ENCODE data around the gene DCXR.

The DCXR gene

DNA sequence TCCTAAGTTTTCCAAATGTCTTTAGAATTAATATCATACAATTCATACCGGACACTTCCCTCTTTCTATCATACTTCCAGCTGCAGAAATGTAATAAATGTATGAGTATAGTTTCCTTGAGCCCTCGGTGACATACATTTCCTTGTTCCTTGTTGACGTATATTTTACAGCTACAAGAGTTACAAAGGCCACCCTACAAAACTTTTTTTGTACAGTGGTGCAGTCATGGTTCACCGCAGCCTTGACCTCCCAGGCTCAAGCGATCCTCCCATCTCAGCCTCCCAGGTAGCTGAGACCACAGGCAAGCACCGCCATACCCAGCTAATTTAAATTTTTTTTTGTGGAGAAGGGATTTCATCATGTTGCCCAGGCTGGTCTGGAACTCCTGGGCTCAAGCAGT lies 35.3 kb upstream of the DCXR start:
- DNase-seq (ENCODE audit: low read depth): no peak

DNA sequence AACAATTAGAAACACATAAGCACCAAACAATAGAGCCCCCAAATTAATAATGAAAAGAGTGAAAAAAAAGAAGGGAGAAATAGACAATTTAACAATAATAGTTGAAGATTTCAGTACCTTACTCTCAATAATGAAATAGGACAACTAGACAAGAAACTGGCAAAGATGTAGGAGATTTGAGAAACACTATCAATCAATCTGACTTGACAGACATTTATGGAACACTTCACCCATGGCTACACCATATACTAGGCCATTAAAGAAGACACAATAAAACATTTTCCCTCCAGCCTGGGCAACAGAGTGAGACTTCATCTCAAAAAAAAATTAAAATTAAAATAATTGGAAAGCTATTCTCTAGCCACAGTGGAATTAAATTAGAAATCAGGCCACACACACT lies 33.1 kb upstream of the DCXR start:
- DNase-seq (ENCODE audit: low read depth): no peak

DNA sequence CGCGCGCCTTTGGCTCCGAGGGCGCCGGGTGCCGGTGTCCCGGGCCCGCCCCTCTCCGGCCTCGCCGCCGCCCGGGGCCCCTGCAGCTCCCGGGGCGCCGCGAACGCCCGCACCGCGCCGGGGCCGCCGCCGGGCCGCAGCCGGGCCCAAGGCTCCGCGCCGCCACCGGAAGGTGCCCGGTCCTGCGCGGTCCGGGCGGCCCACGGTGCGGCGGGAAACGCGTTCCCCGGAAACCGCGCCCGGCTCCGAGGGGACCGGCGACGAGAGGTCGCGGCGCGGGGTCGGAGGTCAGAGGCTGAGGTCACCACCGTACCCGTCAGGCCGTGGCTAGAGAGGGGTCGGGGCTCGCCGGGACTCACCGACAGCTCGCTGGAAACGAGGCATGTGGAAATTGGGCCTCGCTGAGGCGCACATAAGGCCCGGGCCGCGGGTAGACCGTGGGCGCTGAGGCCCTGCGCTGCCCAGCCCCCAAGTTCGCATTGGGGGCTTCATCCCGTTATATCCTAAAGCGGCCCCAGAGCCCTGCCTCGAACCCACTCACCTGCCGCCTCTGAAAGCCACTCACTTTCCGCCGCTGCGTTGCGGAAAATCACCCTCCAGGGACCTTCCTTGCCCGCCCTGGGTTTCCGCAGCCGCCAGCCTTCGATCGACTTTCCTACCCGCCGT lies 28.3 kb upstream of the DCXR start, which contains the start of gene DUS1L:
Gene DUS1L, minus strand, starts transcription at position 167 of the 666 bp plus-strand sequence. CDS start 745 bp downstream, outside the sequence.
- DNase-seq (ENCODE audit: low read depth): peak; percentile 58

DNA sequence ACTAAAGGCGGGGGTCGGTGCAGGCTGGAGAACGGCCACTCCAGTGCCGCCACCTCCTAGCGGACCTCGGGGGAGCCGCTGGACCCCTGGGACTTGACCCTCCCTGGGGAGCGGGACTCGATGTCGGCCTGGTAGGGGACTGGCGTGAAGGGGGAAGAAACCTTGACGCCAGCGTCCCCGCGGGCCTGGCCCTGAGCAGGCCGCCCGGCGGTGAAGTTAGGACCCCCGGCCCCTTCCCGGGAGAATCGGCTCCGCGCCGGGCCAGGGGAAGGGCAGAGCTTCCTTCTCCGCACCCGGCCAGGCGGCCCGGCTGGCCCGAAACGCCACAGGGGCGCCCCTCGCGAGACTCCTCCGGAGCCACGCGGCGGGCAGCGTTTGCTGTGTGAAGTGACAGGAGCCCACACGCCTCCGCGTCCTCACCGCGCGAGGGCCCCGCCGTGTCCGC lies 27.7 kb upstream of the DCXR start:
- DNase-seq (ENCODE audit: low read depth): no peak

DNA sequence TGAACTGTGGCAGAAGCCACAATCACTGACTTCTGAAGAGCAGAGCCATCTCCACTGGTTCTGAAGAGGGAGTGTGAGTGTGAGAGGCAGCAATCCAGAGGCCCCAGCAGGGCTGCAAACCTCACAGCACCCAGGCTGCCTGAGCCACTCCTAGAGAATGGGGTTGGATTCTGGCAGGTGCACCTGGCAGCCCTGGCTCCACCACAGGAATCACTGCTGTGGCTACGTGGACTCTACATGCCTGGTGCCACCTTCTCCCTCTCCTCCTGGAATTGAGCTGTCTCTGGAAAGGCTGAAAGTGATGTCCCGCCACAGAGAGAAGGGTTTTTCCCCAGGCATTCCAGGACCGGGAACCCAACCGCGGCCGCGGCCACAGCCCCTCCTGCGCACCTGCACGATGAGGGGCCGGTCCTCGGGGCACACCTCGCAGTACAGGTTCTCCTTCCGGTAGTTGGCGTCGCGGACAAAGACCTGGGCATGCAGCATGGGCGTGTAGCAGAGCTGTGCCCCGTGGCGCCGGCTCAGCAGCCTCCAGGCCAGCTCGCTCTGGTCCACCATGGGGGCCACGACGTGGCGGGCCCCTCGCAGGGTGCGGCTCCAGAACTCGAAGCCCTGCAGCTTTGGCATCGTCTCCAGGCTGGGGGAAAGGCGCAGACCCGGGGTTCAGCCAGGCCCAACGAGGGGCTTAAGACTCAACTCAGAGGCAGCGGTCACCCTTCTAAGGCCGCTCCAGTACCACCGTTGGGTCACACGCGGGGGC lies 27.1 kb upstream of the DCXR start:
- no peak for DNase-seq (ENCODE audit: low read depth)

DNA sequence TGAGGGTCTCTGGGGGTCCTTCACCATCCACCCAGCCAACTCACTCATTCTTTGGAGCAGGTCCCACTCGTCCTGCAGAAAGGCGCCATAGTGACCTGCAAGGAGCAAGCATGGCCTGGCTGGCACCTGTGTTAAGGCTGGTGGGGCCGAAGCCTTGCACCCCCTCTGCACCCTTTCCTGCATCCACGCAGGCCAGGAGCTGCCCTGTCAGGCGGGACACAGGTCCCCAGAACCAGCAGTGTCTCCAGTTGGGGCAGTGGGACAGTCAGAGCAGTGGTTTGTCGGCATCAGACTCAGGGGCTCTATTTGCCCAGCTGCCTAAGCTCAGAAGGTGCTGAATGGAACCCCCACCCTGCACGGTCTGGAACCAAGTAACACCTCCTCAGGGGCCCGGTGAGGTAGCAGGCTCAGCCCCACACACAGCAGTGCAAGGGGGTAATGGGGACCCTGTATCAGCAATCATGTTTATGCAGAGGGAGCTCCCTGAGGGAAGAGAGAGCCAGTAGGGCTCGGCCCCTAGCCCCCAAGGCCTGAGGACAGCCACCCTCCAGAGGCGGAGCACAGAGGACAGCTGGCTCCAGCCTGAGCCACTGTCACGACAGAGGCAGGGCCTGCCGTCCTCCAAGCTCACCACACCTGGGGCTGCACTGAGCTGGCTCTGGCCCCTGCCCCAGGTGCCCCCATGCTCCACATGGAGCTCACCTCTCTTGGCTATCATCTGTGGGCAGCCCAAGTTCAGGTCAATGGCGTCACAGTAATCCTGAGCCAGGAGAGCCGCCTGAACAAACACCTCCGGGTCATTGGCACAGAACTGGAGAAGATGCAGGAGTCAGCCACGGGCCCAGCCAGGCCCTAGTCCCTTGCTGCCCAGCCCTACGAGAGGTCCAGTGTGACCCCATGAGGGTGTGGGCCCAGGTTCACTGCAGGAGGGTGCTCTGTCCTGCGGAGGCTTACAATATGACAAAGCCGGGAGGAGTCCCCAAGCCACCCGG lies 26.2 kb upstream of the DCXR start:
- DNase-seq (ENCODE audit: low read depth): no peak

DNA sequence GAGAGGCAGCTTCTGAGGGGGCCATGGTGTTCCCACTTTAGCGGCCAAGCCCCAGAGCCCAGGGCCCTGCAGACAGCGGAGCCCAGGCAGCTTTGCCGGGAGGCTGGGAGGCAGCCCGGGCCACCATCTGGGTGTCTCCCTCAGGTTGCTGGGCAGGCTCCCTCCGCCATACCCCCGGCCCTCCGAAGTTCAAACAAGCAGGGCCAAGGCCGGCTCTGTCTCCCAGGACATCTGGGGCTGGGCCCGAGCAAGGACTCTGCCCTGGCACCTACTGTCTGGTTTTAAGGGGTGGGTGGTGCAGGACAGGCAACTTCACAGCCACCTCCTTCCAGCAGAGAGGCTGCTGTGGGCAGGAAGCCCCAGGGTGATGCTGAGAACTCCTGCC lies 25.5 kb upstream of the DCXR start:
- DNase-seq (ENCODE audit: low read depth): no peak

DNA sequence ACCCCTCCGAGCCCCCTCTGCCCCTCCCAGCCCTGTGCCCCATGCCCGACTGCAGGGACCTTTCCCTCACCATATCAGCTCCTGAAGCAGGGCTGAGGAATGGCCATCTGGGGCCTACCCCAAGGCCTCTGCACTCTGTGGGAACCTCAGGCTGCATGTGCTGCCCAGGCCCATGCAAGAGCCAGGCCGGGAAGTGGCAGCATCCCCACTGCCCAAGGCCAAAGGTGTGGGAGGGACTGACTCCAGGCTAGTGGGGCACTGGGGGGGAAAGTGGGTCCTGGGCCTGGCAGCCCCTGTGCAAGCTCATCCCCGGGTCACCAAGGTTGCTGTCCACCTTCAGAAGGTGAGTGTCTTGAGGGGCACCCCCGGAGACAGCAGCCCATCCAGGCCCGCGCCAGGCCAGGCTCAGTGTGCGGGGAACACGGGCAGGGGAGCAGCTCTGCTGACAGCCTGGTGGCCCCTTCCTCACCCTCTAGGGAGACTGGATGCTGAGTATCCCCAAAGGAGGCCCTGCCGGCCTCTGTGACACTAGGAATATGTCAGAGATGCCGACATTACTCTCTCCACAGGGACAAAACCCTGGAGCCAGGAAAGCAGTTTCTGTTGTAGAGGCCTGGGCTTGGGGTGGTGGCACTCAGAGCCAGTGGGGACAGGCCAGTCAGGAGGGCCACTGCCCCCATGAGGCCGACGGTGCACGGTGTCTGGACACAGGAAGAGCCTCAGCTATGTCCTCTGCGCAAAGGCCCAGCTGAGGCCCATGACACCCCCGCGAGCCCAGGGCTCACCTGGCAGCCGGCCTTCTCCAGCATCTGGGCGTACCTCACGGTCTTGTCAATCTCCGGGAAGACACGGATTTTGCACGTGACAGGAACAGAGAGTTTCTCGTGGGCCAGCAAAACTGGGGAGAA lies 24.8 kb upstream of the DCXR start:
- DNase-seq (ENCODE audit: low read depth): no peak

DNA sequence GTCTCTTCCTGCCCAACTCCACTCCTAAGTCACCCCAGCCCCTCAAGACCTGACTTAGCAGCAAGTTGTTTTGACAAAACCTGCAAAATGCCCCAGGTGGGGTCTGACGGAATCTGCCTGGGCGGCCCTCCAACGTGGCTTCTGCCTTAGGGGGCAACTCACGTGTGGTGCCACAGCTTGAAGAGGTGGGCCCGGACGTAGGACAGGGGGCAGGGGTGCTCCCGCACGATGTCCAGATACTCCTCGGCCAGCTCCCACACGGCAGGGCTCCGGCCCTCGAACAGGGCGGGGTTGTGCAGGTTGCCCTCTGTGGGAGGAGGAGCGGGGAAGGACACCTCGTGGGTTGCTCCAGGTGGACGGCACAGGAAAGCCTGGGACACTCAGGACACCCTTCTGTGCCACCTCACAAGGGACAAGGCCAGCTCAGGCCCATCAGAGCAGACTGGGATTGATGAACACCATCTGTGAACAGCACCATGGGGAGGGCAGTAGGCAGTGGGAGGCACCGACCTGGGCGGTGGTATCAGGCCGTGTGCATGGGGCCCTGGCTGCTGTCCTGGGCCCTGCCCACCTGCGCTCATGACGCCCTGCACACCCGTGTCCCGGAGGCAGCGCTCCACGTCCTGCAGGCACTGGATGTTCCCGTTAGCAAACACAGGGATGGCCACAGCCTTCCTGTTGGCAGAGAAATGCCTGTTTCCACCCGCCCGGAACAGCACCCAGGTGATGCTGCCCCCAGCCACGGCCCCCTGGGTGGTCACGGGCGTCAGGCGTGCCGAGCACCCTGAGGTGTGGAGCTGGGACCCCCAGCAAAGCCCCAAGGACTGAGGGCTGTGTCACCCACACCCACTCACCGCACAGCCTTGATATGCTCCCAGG lies 23.8 kb upstream of the DCXR start:
- DNase-seq (ENCODE audit: low read depth): no peak

DNA sequence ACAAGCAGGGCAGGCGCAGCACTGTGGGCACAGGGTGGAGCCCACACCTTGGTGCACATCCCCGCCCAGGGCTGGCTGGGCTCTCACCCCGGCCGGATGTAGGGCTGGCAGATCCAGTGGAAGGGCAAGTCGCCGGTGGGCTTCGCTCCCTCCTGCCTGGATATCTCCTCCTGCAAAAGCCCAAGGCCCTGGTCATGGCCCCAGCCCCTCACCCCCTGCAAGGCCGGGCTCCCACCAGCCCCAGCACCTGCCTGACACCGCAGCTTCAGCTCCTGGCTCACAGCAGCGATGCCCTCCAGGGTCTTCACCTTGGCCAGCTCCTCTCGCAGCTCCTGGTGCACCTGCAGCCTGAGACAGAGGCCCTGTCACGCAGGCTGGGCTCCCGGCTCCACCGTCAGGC lies 23.1 kb upstream of the DCXR start:
- DNase-seq (ENCODE audit: low read depth): no peak

DNA sequence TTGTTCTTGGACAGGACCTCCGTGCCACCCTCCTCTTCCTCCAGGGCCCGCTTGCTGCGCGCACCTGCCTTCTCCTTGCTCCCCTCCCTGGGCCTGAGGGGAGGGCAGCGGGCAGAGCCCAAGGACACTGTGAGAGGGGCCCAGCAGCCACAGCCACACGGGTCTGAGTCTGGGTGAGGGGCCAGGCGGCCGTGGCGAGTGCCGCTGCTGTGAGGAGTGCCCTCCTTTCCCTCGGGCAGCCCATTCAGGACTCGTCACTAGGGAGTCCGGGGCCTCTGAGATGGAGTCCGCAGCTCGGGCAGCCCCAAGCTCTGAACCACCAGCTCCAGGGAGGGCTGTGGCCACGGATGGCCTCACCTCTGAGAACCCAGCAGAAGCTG lies 22.5 kb upstream of the DCXR start:
- DNase-seq (ENCODE audit: low read depth): no peak

DNA sequence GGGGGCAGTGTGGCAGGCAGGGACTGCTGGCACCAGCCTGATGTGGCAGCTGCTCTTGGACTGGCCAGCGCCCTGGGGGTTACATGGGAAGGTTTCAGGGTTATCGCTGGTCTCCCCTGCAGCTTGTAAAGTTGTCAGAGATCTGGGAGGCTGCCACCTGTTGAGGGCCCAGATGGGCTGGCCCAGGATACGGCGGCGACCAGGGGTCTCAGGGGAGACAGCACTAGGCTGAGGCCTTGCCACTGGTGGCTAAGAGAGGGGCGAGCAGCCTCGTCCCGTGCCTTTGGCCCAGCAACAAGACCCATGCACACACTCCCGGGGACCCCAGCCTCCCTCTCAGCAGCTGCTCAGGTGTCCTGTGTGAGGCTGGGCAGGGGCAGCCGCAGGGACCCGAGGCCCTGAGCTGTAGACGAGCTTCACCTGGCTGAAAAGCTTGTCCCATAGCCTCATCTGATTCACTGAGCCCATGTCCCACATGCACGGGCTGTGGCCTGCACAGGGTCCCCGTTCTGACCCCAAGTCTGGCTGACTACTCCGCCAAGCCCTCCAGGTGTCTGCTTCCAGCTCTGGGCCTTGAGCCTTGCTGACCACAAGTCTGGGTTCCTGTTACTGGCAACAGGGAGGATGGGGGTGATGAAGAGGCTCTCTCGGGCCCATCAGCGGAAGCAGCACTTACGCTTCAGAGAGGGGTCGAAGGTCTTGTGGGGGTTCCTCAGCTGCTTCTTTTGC lies 21.9 kb upstream of the DCXR start:
- DNase-seq (ENCODE audit: low read depth): no peak

DNA sequence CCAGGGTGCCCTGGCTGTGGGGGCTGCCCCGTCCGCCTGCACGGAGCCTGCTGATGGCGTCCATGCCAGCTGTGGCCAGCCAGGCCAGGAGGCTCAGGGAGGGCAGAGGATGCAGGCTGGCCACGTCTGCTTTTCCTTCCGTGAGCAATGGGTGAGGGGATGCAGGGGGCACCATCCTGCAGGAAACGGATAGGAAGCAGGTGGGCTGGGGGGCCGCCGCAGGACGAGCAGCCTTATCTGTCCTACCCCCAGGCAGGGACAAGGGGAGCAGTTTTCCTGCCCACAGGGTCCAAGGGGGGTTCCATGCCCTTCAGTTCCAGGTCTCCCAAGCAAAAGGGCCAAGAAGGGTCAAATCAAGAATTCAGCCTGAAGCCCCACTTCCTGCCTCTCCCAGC lies 21.4 kb upstream of the DCXR start:
- no peak for DNase-seq (ENCODE audit: low read depth)

DNA sequence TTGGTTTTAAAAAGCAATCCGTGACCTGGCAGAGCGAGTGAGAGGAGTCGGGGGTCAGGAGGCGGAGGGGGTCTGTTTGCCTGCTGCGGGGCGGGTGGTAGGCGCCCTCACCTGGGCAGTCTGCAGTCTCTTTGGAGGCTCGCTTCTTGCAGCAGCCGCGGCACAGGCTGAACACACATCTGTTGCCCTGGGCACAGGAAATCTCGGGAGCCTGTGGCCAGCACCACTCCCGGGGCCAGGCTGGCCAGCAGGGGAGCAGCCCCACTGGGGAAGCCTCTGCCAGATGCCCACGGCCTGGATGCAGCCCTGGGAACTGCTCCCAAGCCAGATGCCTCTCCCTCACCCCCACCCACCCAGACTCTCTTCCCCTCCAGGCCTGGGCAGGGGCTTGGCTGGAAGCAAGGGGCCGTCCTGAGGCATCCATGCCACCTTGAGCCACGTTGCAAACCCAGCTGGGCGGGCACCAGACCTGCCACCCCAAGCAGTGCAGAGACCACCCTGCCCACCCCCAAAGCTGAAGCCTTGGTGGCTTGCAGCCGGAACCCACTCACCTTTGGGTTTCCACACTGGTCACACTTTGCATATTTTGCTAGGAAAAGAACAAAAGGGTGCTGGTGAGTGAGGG lies 20.8 kb upstream of the DCXR start:
- DNase-seq (ENCODE audit: low read depth): no peak

DNA sequence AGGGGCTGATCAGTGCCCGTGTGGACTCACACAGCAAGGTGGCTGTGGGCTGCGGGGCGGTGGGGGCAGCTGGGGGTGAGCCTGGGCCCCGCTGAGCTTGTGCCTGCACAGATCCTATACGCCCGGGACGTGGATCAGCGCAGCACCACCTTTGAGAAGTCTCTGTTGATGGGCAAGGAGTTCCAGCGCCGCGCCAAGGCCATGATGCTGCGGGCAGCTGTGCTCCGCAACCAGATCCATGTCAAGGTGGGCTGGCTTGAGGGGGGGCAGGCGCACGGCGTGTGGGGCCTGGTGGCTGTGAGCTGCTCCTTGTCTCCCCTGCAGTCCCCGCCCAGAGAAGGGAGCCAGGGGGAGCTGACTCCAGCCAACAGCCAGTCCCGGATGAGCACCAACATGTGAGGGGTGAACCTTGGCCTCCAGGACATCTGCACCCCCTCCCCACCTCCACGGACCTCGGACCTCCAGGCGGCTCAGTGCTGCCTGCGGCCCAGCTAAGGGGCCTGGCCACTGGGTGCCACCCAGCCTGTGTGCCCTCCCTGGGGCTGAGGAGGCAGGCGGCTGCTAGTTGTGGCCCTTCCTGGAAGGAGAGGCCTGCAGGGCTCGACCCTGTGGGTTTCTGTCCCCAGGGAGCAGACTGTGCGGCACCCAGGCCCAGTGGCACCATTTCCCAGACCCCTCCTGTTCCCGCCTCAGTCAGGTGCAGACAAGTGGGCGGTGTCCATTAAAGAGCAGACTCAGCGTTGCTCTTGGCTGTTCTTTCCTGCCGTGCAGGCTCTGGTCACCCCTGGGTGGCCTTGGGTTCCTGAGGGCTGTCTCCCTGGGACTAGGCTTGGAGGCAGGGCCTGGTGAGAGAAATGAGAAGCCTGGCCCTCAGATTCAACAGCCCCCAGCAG lies 19.5 kb upstream of the DCXR start:
- DNase-seq (ENCODE audit: low read depth): no peak

DNA sequence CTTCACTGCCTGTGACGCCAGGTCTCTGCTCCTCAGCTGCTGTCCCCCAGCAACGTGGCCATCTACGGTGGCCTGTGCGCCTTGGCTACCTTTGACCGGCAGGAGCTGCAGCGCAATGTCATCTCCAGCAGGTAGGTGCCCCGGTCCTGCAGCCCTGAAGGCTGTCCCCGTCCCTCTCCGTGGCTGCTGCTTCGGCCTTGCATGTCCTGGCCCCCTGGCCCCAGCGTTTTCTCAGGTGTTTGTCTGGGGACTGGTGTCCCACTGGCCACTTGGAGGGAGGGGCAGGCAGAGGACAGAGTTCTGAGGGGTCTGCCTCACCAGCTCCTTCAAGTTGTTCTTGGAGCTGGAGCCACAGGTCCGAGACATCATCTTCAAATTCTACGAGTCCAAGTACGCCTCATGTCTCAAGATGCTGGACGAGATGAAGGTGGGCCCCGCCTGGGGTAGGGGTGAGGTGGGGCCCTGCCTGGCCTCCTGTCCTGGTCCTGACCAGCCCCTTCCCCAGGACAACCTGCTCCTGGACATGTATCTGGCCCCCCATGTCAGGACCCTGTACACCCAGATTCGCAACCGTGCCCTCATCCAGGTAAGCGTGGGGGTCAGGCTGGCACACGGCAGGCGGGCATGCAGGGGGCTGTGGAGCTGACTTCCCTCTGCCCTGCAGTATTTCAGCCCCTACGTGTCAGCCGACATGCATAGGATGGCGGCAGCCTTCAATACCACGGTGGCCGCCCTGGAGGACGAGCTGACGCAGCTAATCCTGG lies 18.6 kb upstream of the DCXR start:
- no peak for DNase-seq (ENCODE audit: low read depth)

Measured in T follicular helper cell (primary cell).